Amniotic stem cell (primary cell): ENCODE data around the gene FMO2.

Experiments used
- DNase-seq: peaks from one replicate; lab custom pipeline; 2025; lab: John Stamatoyannopoulos, UW

Gene FMO2

GRCh38 chr1:171174560-171175294 lies 10.4 kb upstream of the FMO2 start:
- no peak for DNase-seq

- DNase-seq, result no peak
These were observed 7.8 kb upstream of the FMO2 start for GRCh38 chr1:171177261-171177660.

GRCh38 chr1:171179318-171180227 lies 5.5 kb upstream of the FMO2 start:
- DNase-seq, result no peak

- DNase-seq, result peak; percentile 3
These were observed 4.4 kb upstream of the FMO2 start for GRCh38 chr1:171180670-171181069.

- DNase-seq, result peak; percentile 37
These were observed 3.5 kb downstream of the FMO2 start for GRCh38 chr1:171188388-171189266.

- DNase-seq, result no peak
These were observed 6.9 kb downstream of the FMO2 start for GRCh38 chr1:171191992-171192391.

GRCh38 chr1:171195767-171196166 lies 10.7 kb downstream of the FMO2 start:
- DNase-seq, result no peak

- no peak for DNase-seq
These were observed 11.3 kb downstream of the FMO2 start for GRCh38 chr1:171196351-171196750.

- no peak for DNase-seq
These were observed 13.0 kb downstream of the FMO2 start for GRCh38 chr1:171198081-171198480.

- DNase-seq, result no peak
These were observed 19.2 kb downstream of the FMO2 start for GRCh38 chr1:171204296-171204695.

- DNase-seq, result no peak
These were observed 21.3 kb downstream of the FMO2 start for GRCh38 chr1:171206204-171206977.

- DNase-seq, result no peak
These were observed 21.9 kb downstream of the FMO2 start for GRCh38 chr1:171206978-171207355.

GRCh38 chr1:171207377-171207776 lies 22.3 kb downstream of the FMO2 start:
- DNase-seq, result no peak

- DNase-seq, result no peak
These were observed 25.3 kb downstream of the FMO2 start for GRCh38 chr1:171210355-171210754.

GRCh38 chr1:171212607-171213351 lies 27.7 kb downstream of the FMO2 start:
- no peak for DNase-seq

- no peak for DNase-seq
These were observed 28.7 kb downstream of the FMO2 start for GRCh38 chr1:171213559-171214454.

- no peak for DNase-seq
These were observed 32.8 kb downstream of the FMO2 start for GRCh38 chr1:171217658-171218443.

GRCh38 chr1:171218661-171219060 lies 33.6 kb downstream of the FMO2 start:
- no peak for DNase-seq
